ENCODE data around the gene MED23.

MED23 gene

GRCh38 chr6:131652472-131652871, 24.4 kb upstream of the MED23 start:
- H3K9me2 ChIP-seq (replicated peaks; ENCODE audit: insufficient read depth, low read length) = no peaks in the 10 kb centered on the region
- H3K4me2 ChIP-seq (ENCODE audit: low read depth, low read length) = no peak overlapping the region
- no peak overlapping the region for H2AFZ ChIP-seq (ENCODE audit: low read length)
- no peaks in the 10 kb centered on the region for H3K36me3 ChIP-seq (replicated peaks; ENCODE audit: insufficient read depth, low read length)
- H3K79me2 ChIP-seq (ENCODE audit: low read length) = no peaks in the 10 kb centered on the region
- H3K4me3 ChIP-seq (ENCODE audit: low read length) = no peak overlapping the region
- TF ChIP-seq CTCF (IDR thresholded peaks at IDR 0.05; ENCODE audit: low read length) (no peak), EZH2 (optimal IDR thresholded peaks at IDR 0.05; ENCODE audit: low read depth, low read length) (no peak)
- no peak overlapping the region for H3K27ac ChIP-seq (ENCODE audit: low read length)
- no peaks in the 10 kb centered on the region for H3K27me3 ChIP-seq (replicated peaks; ENCODE audit: insufficient read depth, low read length)
- H3K4me1 ChIP-seq (ENCODE audit: low read length) = 0 out of 2 replicates have a peak, but pooled peaks cover 5% of the 10 kb centered on the region
- no peaks in the 10 kb centered on the region for H4K20me1 ChIP-seq (ENCODE audit: insufficient read depth, low read length)
- no peak overlapping the region for H3K9ac ChIP-seq (ENCODE audit: low read length)
- H3K9me3 ChIP-seq (replicated peaks; ENCODE audit: insufficient read depth, low read length) = no peaks in the 10 kb centered on the region
- H3F3A ChIP-seq (ENCODE audit: insufficient read depth, low read length) = peaks cover 6% of the 10 kb centered on the region; the same call in 1 of the 2 replicates
- no peak for DNase-seq

- H3K9me3 ChIP-seq (replicated peaks; ENCODE audit: insufficient read depth, low read length) = no peaks in the 10 kb centered on the region
- H3K79me2 ChIP-seq (ENCODE audit: low read length) = no peaks in the 10 kb centered on the region
- H3K9me2 ChIP-seq (replicated peaks; ENCODE audit: insufficient read depth, low read length) = no peaks in the 10 kb centered on the region
- no peaks in the 10 kb centered on the region for H3K36me3 ChIP-seq (replicated peaks; ENCODE audit: insufficient read depth, low read length)
- no peaks in the 10 kb centered on the region for H4K20me1 ChIP-seq (ENCODE audit: insufficient read depth, low read length)
- 0 out of 2 replicates have a peak, but pooled peaks cover 5% of the 10 kb centered on the region for H3K4me1 ChIP-seq (ENCODE audit: low read length)
- no peak overlapping the region for H3K4me2 ChIP-seq (ENCODE audit: low read depth, low read length)
- no peak overlapping the region for H3K4me3 ChIP-seq (ENCODE audit: low read length)
- TF ChIP-seq CTCF (IDR thresholded peaks at IDR 0.05; ENCODE audit: low read length) (no peak), EZH2 (optimal IDR thresholded peaks at IDR 0.05; ENCODE audit: low read depth, low read length) (no peak), EZH2phosphoT487 (IDR thresholded peaks at IDR 0.05; ENCODE audit: low read length) (no peak)
- no peak overlapping the region for H3K9ac ChIP-seq (ENCODE audit: low read length)
- no peaks in the 10 kb centered on the region for H3K27me3 ChIP-seq (replicated peaks; ENCODE audit: insufficient read depth, low read length)
- no peak overlapping the region for H3K27ac ChIP-seq (ENCODE audit: low read length)
- no peak for DNase-seq
- peaks cover 6% of the 10 kb centered on the region; the same call in 1 of the 2 replicates for H3F3A ChIP-seq (ENCODE audit: insufficient read depth, low read length)
- no peak overlapping the region for H2AFZ ChIP-seq (ENCODE audit: low read length)
These were observed 23.7 kb upstream of the MED23 start for GRCh38 chr6:131651782-131652181.

- no peaks in the 10 kb centered on the region for H3K27me3 ChIP-seq (replicated peaks; ENCODE audit: insufficient read depth, low read length)
- no peak for DNase-seq
- H3K9ac ChIP-seq (ENCODE audit: low read length) = no peak overlapping the region
- H3K4me2 ChIP-seq (ENCODE audit: low read depth, low read length) = no peak overlapping the region
- TF ChIP-seq EZH2phosphoT487 (IDR thresholded peaks at IDR 0.05; ENCODE audit: low read length) = no peak
- TF ChIP-seq EZH2 (optimal IDR thresholded peaks at IDR 0.05; ENCODE audit: low read depth, low read length) = no peak
- TF ChIP-seq CTCF (IDR thresholded peaks at IDR 0.05; ENCODE audit: low read length) = no peak
- H3F3A ChIP-seq (ENCODE audit: insufficient read depth, low read length) = no peaks in the 10 kb centered on the region
- H3K79me2 ChIP-seq (ENCODE audit: low read length) = no peaks in the 10 kb centered on the region
- H3K4me1 ChIP-seq (ENCODE audit: low read length) = no peaks in the 10 kb centered on the region
- H3K36me3 ChIP-seq (replicated peaks; ENCODE audit: insufficient read depth, low read length) = no peaks in the 10 kb centered on the region
- H3K9me3 ChIP-seq (replicated peaks; ENCODE audit: insufficient read depth, low read length) = no peaks in the 10 kb centered on the region
- H3K4me3 ChIP-seq (ENCODE audit: low read length) = no peak overlapping the region
- no peaks in the 10 kb centered on the region for H4K20me1 ChIP-seq (ENCODE audit: insufficient read depth, low read length)
- H3K27ac ChIP-seq (ENCODE audit: low read length) = no peak overlapping the region
- no peaks in the 10 kb centered on the region for H3K9me2 ChIP-seq (replicated peaks; ENCODE audit: insufficient read depth, low read length)
- H2AFZ ChIP-seq (ENCODE audit: low read length) = no peak overlapping the region
These were observed 18.2 kb upstream of the MED23 start for GRCh38 chr6:131646249-131646670.
